Endodermal cell (in vitro differentiated cells): ENCODE data around the gene GHRL. TPM values are rescaled to one million over a fixed set of nuclear protein-coding genes. Genes with fewer than 3 reads are reported as not detected.

ENCODE experiments used
- DNase-seq: peaks from one replicate; pipeline ENCODE4 v3.0.0-alpha.2; 2017
- H3K27ac ChIP-seq: 2 replicates; pipeline ENCODE4 v1.5.1; 2013; ENCODE audit warnings: mild to moderate bottlenecking, low read depth, low read length, moderate library complexity
- H3K27me3 ChIP-seq: 2 replicates; pipeline ENCODE4 v1.6.1; 2013; ENCODE audit warnings: mild to moderate bottlenecking, low read length, moderate library complexity; ENCODE audit not compliant: insufficient read depth, control insufficient read depth, poor library complexity, severe bottlenecking
- H3K36me3 ChIP-seq: 2 replicates; pipeline ENCODE4 v1.7.0; 2013; ENCODE audit warnings: mild to moderate bottlenecking, low read length, moderate library complexity; ENCODE audit not compliant: control insufficient read depth, insufficient read depth
- H3K4me1 ChIP-seq: one replicate; pipeline ENCODE4 v1.7.0; 2013; ENCODE audit warnings: low read length; ENCODE audit not compliant: control insufficient read depth, insufficient read depth
- H3K4me3 ChIP-seq: 2 replicates; pipeline ENCODE4 v1.5.1; 2013; ENCODE audit warnings: mild to moderate bottlenecking, low read length, moderate library complexity
- H3K9ac ChIP-seq: 2 replicates; pipeline ENCODE4 v1.6.1; 2013; ENCODE audit warnings: mild to moderate bottlenecking, low read length, moderate library complexity; ENCODE audit not compliant: poor library complexity, severe bottlenecking; ENCODE audit errors: extremely low read depth
- H3K9me3 ChIP-seq: 2 replicates; pipeline ENCODE4 v1.6.1; 2013; ENCODE audit warnings: mild to moderate bottlenecking, low read length, moderate library complexity; ENCODE audit not compliant: control insufficient read depth
- H3K27ac Mint-ChIP-seq: 2 replicates; pipeline ENCODE4 v1.8.0; 2020; ENCODE audit warnings: mixed read lengths
- H3K27me3 Mint-ChIP-seq: 2 replicates; pipeline ENCODE4 v1.8.0; 2021; ENCODE audit warnings: mild to moderate bottlenecking, mixed read lengths; ENCODE audit not compliant: insufficient read depth
- H3K36me3 Mint-ChIP-seq: 2 replicates; pipeline ENCODE4 v1.8.0; 2020; ENCODE audit warnings: low read depth, mixed read lengths
- H3K4me1 Mint-ChIP-seq: 2 replicates; pipeline ENCODE4 v1.8.0; 2020; ENCODE audit warnings: mixed read lengths
- H3K4me3 Mint-ChIP-seq: 2 replicates; pipeline ENCODE4 v1.8.0; 2020; ENCODE audit warnings: mild to moderate bottlenecking, moderate library complexity, mixed read lengths
- H3K9me3 Mint-ChIP-seq: 2 replicates; pipeline ENCODE4 v1.8.0; 2020; ENCODE audit warnings: mild to moderate bottlenecking, mixed read lengths
- CTCF ChIP-seq: fragments of 200-600 bp; sonication (generic); conservative IDR thresholded peaks from 2 replicates; pipeline ENCODE4 v1.5.0; 2021; ENCODE audit warnings: antibody characterized with exemption, mild to moderate bottlenecking
- WGBS, 2 experiments: methylation state at CpG; one replicate each; pipeline versions ENCODE4 v1.1.5 to v1.1.7; 2013; ENCODE audit warnings: missing lambda C conversion rate in 2 of 2, mixed read lengths in 1 of 2; ENCODE audit not compliant: insufficient coverage in 1 of 2, insufficient read length in 1 of 2; 5-methylcytosine and 5-hydroxymethylcytosine counted together
- total RNA-seq, 2 donors: library from RNA; stranded (reverse); fragmentation: NEBNext Ultra II Directional in 1 of 2; extraction: Animal tissue kit (Norgen Biotek cat#: 25700) in 1 of 2; gene quantifications; 2 replicates in 1 of 2; 3 replicates in 1 of 2; pipeline ENCODE4 v1.2.1, GENCODE V29; 2021

The GHRL gene
- total RNA-seq, 2 donors from 2014 or later, result not detected

- TF ChIP-seq CTCF, result no peak
- Mint-ChIP-seq H3K4me1 (peaks cover 29% of the 10 kb centered on the region), H3K27me3 (no peaks in the 10 kb centered on the region), H3K9me3 (no peaks in the 10 kb centered on the region), H3K36me3 (peaks cover 14% of the 10 kb centered on the region), H3K27ac (peak overlapping the region; percentile 77), H3K4me3 (no peak overlapping the region)
- Histone ChIP-seq H3K4me3 (no peak overlapping the region), H3K27me3 (no peaks in the 10 kb centered on the region), H3K36me3 (peaks cover 32% of the 10 kb centered on the region), H3K9ac (no peak overlapping the region), H3K4me1 (no peaks in the 10 kb centered on the region), H3K9me3 (no peaks in the 10 kb centered on the region), H3K27ac (no peak overlapping the region)
- no peak for DNase-seq
- WGBS, 2 experiments, result 91 to 100% methylated on average over 1 to 5 of the region's 5 CpGs
Observed at GRCh38 chr3:10286133-10286524, 6.6 kb downstream of the GHRL start.

- Histone ChIP-seq H3K9me3 (no peaks in the 10 kb centered on the region), H3K9ac (no peak overlapping the region), H3K36me3 (peaks cover 38% of the 10 kb centered on the region), H3K27ac (peak overlapping the region; percentile 51), H3K4me1 (no peaks in the 10 kb centered on the region), H3K27me3 (no peaks in the 10 kb centered on the region), H3K4me3 (no peak overlapping the region)
- peak overlapping the region; percentile 77 for H3K27ac Mint-ChIP-seq
- WGBS, 2 experiments, result 95% methylated on average over 9 to 12 of the region's 12 CpGs
- H3K36me3 Mint-ChIP-seq, result peaks cover 19% of the 10 kb centered on the region
- H3K27me3 Mint-ChIP-seq, result no peaks in the 10 kb centered on the region
- peaks cover 26% of the 10 kb centered on the region for H3K4me1 Mint-ChIP-seq
- DNase-seq, result no peak
- H3K9me3 Mint-ChIP-seq, result no peaks in the 10 kb centered on the region
- H3K4me3 Mint-ChIP-seq, result no peak overlapping the region
- no peak for TF ChIP-seq CTCF
Observed at GRCh38 chr3:10285272-10286132, 7.2 kb downstream of the GHRL start.

- Histone ChIP-seq H3K4me3 (no peak overlapping the region), H3K36me3 (peaks cover 40% of the 10 kb centered on the region), H3K9me3 (no peaks in the 10 kb centered on the region), H3K4me1 (no peaks in the 10 kb centered on the region), H3K27me3 (no peaks in the 10 kb centered on the region), H3K27ac (no peak overlapping the region), H3K9ac (no peak overlapping the region)
- Mint-ChIP-seq H3K4me1 (peaks cover 25% of the 10 kb centered on the region), H3K4me3 (no peak overlapping the region), H3K27me3 (no peaks in the 10 kb centered on the region), H3K36me3 (peaks cover 29% of the 10 kb centered on the region), H3K9me3 (no peaks in the 10 kb centered on the region), H3K27ac (no peak overlapping the region)
- WGBS, 2 experiments, result 92 to 94% methylated on average over 8 to 9 of the region's 9 CpGs
- DNase-seq, result no peak
- TF ChIP-seq CTCF, result no peak
Observed at GRCh38 chr3:10284496-10284895, 8.3 kb downstream of the GHRL start.
